ENCODE results near the gene ADAT2.
A peak's percentile ranks its signal among the peaks of the same experiment; 100 is the strongest.
"Not testable (repeated sequence)": the region's sequence is repeated elsewhere in the genome, so short reads cannot be mapped to it uniquely, and the experiment has no call there.

Gene ADAT2

GRCh38 chr6:143450453-143451371 is at the start of gene ADAT2, which contains the start of gene PEX3:
TSS of gene ADAT2 (minus strand) at chr6:143450695. CDS start at chr6:143450658, 37 bp downstream.
TSS of gene PEX3 (plus strand) at chr6:143450805. CDS start at chr6:143451043, 238 bp downstream.
- peak; percentile 84 to 91 for DNase-seq (ENCODE audit: low read depth in 2 of 2)

- no peak for DNase-seq (ENCODE audit: low read depth in 2 of 2)
These were observed 47.9 kb upstream of the ADAT2 start for GRCh38 chr6:143498428-143498827.

GRCh38 chr6:143496974-143497373 is 46.5 kb upstream of the ADAT2 start:
- no peak for DNase-seq (ENCODE audit: low read depth in 2 of 2)

GRCh38 chr6:143490775-143491174 is 40.3 kb upstream of the ADAT2 start:
- DNase-seq (ENCODE audit: low read depth in 2 of 2), result no peak

GRCh38 chr6:143490244-143490643 is 39.7 kb upstream of the ADAT2 start:
- no peak for DNase-seq (ENCODE audit: low read depth in 2 of 2)

- no peak for DNase-seq (ENCODE audit: low read depth in 2 of 2)
These were observed 36.3 kb upstream of the ADAT2 start for GRCh38 chr6:143486752-143487151.

GRCh38 chr6:143485967-143486366 is 35.5 kb upstream of the ADAT2 start:
- no peak for DNase-seq (ENCODE audit: low read depth in 2 of 2)

GRCh38 chr6:143482593-143482992 is 32.1 kb upstream of the ADAT2 start:
- no peak for DNase-seq (ENCODE audit: low read depth in 2 of 2)

GRCh38 chr6:143478479-143479062 is 28.1 kb upstream of the ADAT2 start:
- no peak for DNase-seq (ENCODE audit: low read depth in 2 of 2)

GRCh38 chr6:143476545-143476944 is 26.1 kb upstream of the ADAT2 start:
- no peak for DNase-seq (ENCODE audit: low read depth in 2 of 2)

GRCh38 chr6:143471822-143472221 is 21.3 kb upstream of the ADAT2 start:
- DNase-seq (ENCODE audit: low read depth in 2 of 2), result no peak

GRCh38 chr6:143468823-143469222 is 18.3 kb upstream of the ADAT2 start:
- not testable (repeated sequence) for DNase-seq (ENCODE audit: low read depth in 2 of 2)

GRCh38 chr6:143468026-143468425 is 17.5 kb upstream of the ADAT2 start:
- no peak for DNase-seq (ENCODE audit: low read depth in 2 of 2)

GRCh38 chr6:143465546-143465945 is 15.1 kb upstream of the ADAT2 start:
- DNase-seq (ENCODE audit: low read depth in 2 of 2), result no peak

- DNase-seq (ENCODE audit: low read depth in 2 of 2), result no peak
These were observed 7.3 kb upstream of the ADAT2 start for GRCh38 chr6:143457563-143458359.

GRCh38 chr6:143451531-143451930 is 1.0 kb upstream of the ADAT2 start:
- no peak for DNase-seq (ENCODE audit: low read depth in 2 of 2)

GRCh38 chr6:143449714-143450452 is 612 bp downstream of the ADAT2 start:
- peak in 1 of 2 donors; percentile 9 for DNase-seq (ENCODE audit: low read depth in 2 of 2)

- no peak for DNase-seq (ENCODE audit: low read depth in 2 of 2)
These were observed 1.3 kb downstream of the ADAT2 start for GRCh38 chr6:143449082-143449713.

GRCh38 chr6:143447865-143448264 is 2.6 kb downstream of the ADAT2 start:
- DNase-seq (ENCODE audit: low read depth in 2 of 2), result not testable (repeated sequence)

GRCh38 chr6:143443096-143443495 is 7.4 kb downstream of the ADAT2 start:
- no peak for DNase-seq (ENCODE audit: low read depth in 2 of 2)
